Measurements from ENCODE around the gene RARRES2. TPM values are rescaled to one million over a fixed set of nuclear protein-coding genes. Genes with fewer than 3 reads are reported as not detected.

RARRES2 gene
- polyA plus RNA-seq, 3 donors = 37.9 to 63.1 (median 53.5) TPM

GRCh38 chr7:150355666-150356059 lies 14.2 kb upstream of the RARRES2 start:
- no peak for DNase-seq (ENCODE audit: extremely low read depth in 1 of 11, low read depth in 9 of 11, low spot score in 4 of 11)

- no peak for DNase-seq (ENCODE audit: extremely low read depth in 1 of 11, low read depth in 9 of 11, low spot score in 4 of 11)
These were observed 10.3 kb upstream of the RARRES2 start for GRCh38 chr7:150351587-150352194.

GRCh38 chr7:150346922-150347321 lies 5.5 kb upstream of the RARRES2 start:
- DNase-seq (ENCODE audit: extremely low read depth in 1 of 11, low read depth in 9 of 11, low spot score in 4 of 11) = no peak

- no peak for DNase-seq (ENCODE audit: extremely low read depth in 1 of 11, low read depth in 9 of 11, low spot score in 4 of 11)
These were observed 3.6 kb upstream of the RARRES2 start for GRCh38 chr7:150345012-150345411.

GRCh38 chr7:150344299-150344698 lies 2.9 kb upstream of the RARRES2 start:
- DNase-seq (ENCODE audit: extremely low read depth in 1 of 11, low read depth in 9 of 11, low spot score in 4 of 11) = no peak

- no peak for DNase-seq (ENCODE audit: extremely low read depth in 1 of 11, low read depth in 9 of 11, low spot score in 4 of 11)
These were observed 1.8 kb upstream of the RARRES2 start for GRCh38 chr7:150343225-150343624.

- no peak for DNase-seq (ENCODE audit: extremely low read depth in 1 of 11, low read depth in 9 of 11, low spot score in 4 of 11)
These were observed 636 bp upstream of the RARRES2 start for GRCh38 chr7:150342121-150342408.

- no peak for DNase-seq (ENCODE audit: extremely low read depth in 1 of 11, low read depth in 9 of 11, low spot score in 4 of 11)
These were observed 560 bp downstream of the RARRES2 start for GRCh38 chr7:150340875-150341262.

- DNase-seq (ENCODE audit: extremely low read depth in 1 of 11, low read depth in 9 of 11, low spot score in 4 of 11) = no peak
These were observed 1.2 kb downstream of the RARRES2 start for GRCh38 chr7:150340024-150340749.

GRCh38 chr7:150339409-150339809 lies 2.0 kb downstream of the RARRES2 start:
- no peak for DNase-seq (ENCODE audit: extremely low read depth in 1 of 11, low read depth in 9 of 11, low spot score in 4 of 11)

- DNase-seq (ENCODE audit: extremely low read depth in 1 of 11, low read depth in 9 of 11, low spot score in 4 of 11) = no peak
These were observed 3.1 kb downstream of the RARRES2 start for GRCh38 chr7:150338166-150338829.

GRCh38 chr7:150337659-150338081 lies 3.8 kb downstream of the RARRES2 start:
- DNase-seq (ENCODE audit: extremely low read depth in 1 of 11, low read depth in 9 of 11, low spot score in 4 of 11) = no peak

- no peak for DNase-seq (ENCODE audit: extremely low read depth in 1 of 11, low read depth in 9 of 11, low spot score in 4 of 11)
These were observed 4.2 kb downstream of the RARRES2 start for GRCh38 chr7:150337179-150337578.

GRCh38 chr7:150336746-150337145 lies 4.7 kb downstream of the RARRES2 start:
- DNase-seq (ENCODE audit: extremely low read depth in 1 of 11, low read depth in 9 of 11, low spot score in 4 of 11) = no peak

GRCh38 chr7:150335774-150336112 lies 5.7 kb downstream of the RARRES2 start:
- no peak for DNase-seq (ENCODE audit: extremely low read depth in 1 of 11, low read depth in 9 of 11, low spot score in 4 of 11)

GRCh38 chr7:150335108-150335773 lies 6.2 kb downstream of the RARRES2 start:
- no peak for DNase-seq (ENCODE audit: extremely low read depth in 1 of 11, low read depth in 9 of 11, low spot score in 4 of 11)

- no peak for DNase-seq (ENCODE audit: extremely low read depth in 1 of 11, low read depth in 9 of 11, low spot score in 4 of 11)
These were observed 7.3 kb downstream of the RARRES2 start for GRCh38 chr7:150334108-150334507.

- DNase-seq (ENCODE audit: extremely low read depth in 1 of 11, low read depth in 9 of 11, low spot score in 4 of 11) = no peak
These were observed 7.8 kb downstream of the RARRES2 start for GRCh38 chr7:150333659-150334058.

- no peak for DNase-seq (ENCODE audit: extremely low read depth in 1 of 11, low read depth in 9 of 11, low spot score in 4 of 11)
These were observed 8.4 kb downstream of the RARRES2 start for GRCh38 chr7:150332852-150333635.

Measured in renal cortex interstitium (tissue), 11 donors.